B cell (primary cell): ENCODE data around the gene NPSR1. TPM values are rescaled to one million over a fixed set of nuclear protein-coding genes. Genes with fewer than 3 reads are reported as not detected.

ENCODE experiments used
- ATAC-seq: fragments of 200-7000 bp; cut with Tn5 transposase; one replicate; pipeline ENCODE4 v1.10.0; 2021; ENCODE audit warnings: low read depth, mild to moderate bottlenecking, moderate number of reproducible peaks, moderate library complexity
- CTCF ChIA-PET: fragments of 350-600 bp; sonication (Branson Sonifier 250); formaldehyde crosslinking; loops from one replicate; lab custom pipeline; 2021; ENCODE audit warnings: antibody characterized with exemption, inconsistent platforms; lab: Charles Lee
- POLR2A ChIA-PET: fragments of 350-600 bp; sonication (Branson Sonifier 250); formaldehyde crosslinking; loops from one replicate; lab custom pipeline; 2021; ENCODE audit warnings: antibody characterized with exemption; lab: Charles Lee
- DNase-seq: peaks from one replicate; pipeline ENCODE4 v3.0.0; 2013
- H2AFZ ChIP-seq: 2 replicates; pipeline ENCODE4 v1.6.1; 2012; ENCODE audit warnings: mild to moderate bottlenecking, low read depth, low read length; ENCODE audit not compliant: insufficient read depth, poor library complexity, severe bottlenecking
- H3K27ac ChIP-seq, 2 donors: 1 replicate in 1 of 2; 2 replicates in 1 of 2; pipeline ENCODE4 v1.5.1; 2012 to 2013; ENCODE audit warnings: low read length in 2 of 2, mild to moderate bottlenecking in 2 of 2, moderate library complexity in 1 of 2
- H3K27me3 ChIP-seq, 4 experiments: fragments of 200-600 bp in 1 of 4; sonication (generic) in 1 of 4; replicated peaks in 1 of 4; 1 replicate in 2 of 4; 2 replicates in 2 of 4; pipeline versions ENCODE4 v1.6.1 to v1.7.0; 2013 to 2016; ENCODE audit warnings: low read length in 3 of 4, mild to moderate bottlenecking in 2 of 4, mixed read lengths in 1 of 4, moderate library complexity in 1 of 4; ENCODE audit not compliant: insufficient read depth in 4 of 4, control insufficient read depth in 3 of 4; ENCODE audit errors: control extremely low read depth in 1 of 4
- H3K36me3 ChIP-seq, 2 experiments: replicated peaks in 1 of 2; 1 replicate in 1 of 2; 2 replicates in 1 of 2; pipeline versions ENCODE4 v1.6.1 to v1.7.1; 2013; ENCODE audit warnings: low read length in 1 of 2; ENCODE audit not compliant: insufficient read depth in 2 of 2, control insufficient read depth in 1 of 2; ENCODE audit errors: control extremely low read depth in 1 of 2, extremely low read depth in 1 of 2
- H3K4me1 ChIP-seq, 2 donors: fragments of 200-600 bp in 1 of 2; sonication (generic) in 1 of 2; 1 replicate in 1 of 2; 2 replicates in 1 of 2; pipeline versions ENCODE4 v1.5.1 to v1.6.1; 2013 to 2017; ENCODE audit warnings: low read length in 2 of 2; ENCODE audit not compliant: control insufficient read depth in 2 of 2, insufficient read depth in 2 of 2
- H3K4me2 ChIP-seq: replicated peaks from 2 replicates; pipeline ENCODE3; 2012; ENCODE audit warnings: mild to moderate bottlenecking, low read depth, low read length; ENCODE audit not compliant: poor library complexity, severe bottlenecking
- H3K4me3 ChIP-seq, 5 experiments: fragments of 200-600 bp in 1 of 5; sonication (generic) in 1 of 5; 1 replicate in 3 of 5; 2 replicates in 2 of 5; pipeline versions ENCODE4 v1.5.1 to v1.7.0; 2011 to 2016; ENCODE audit warnings: low read length in 4 of 5, mild to moderate bottlenecking in 4 of 5, low read depth in 2 of 5, control low read depth in 1 of 5, moderate library complexity in 1 of 5; ENCODE audit not compliant: insufficient read depth in 1 of 5; ENCODE audit errors: control extremely low read depth in 1 of 5, extremely low read depth in 1 of 5
- H3K79me2 ChIP-seq: fragments of 200-600 bp; sonication (generic); one replicate; pipeline ENCODE4 v1.6.0; 2016; ENCODE audit warnings: low read length; ENCODE audit not compliant: control insufficient read depth, insufficient read depth
- H3K9ac ChIP-seq: fragments of 200-600 bp; sonication (generic); 2 replicates; pipeline ENCODE4 v1.6.1; 2017; ENCODE audit warnings: mild to moderate bottlenecking, low read length, moderate library complexity
- H3K9me3 ChIP-seq, 3 donors: one replicate each; pipeline versions ENCODE4 v1.6.1 to v1.7.1; 2013; ENCODE audit warnings: low read length in 2 of 3; ENCODE audit not compliant: control insufficient read depth in 2 of 3, insufficient read depth in 1 of 3; ENCODE audit errors: control extremely low read depth in 1 of 3
- H4K20me1 ChIP-seq: 2 replicates; pipeline ENCODE4 v1.6.0; 2012; ENCODE audit warnings: mild to moderate bottlenecking, low read length; ENCODE audit not compliant: insufficient read depth, control insufficient read depth, poor library complexity, severe bottlenecking
- H3K27ac Mint-ChIP-seq: one replicate; pipeline ENCODE4 v1.8.0; 2021; ENCODE audit warnings: mixed read lengths
- H3K27me3 Mint-ChIP-seq: one replicate; pipeline ENCODE4 v1.8.0; 2021; ENCODE audit warnings: mixed read lengths
- H3K4me1 Mint-ChIP-seq: one replicate; pipeline ENCODE4 v1.8.0; 2021; ENCODE audit warnings: mixed read lengths
- H3K4me3 Mint-ChIP-seq: one replicate; pipeline ENCODE4 v1.8.0; 2021; ENCODE audit warnings: mixed read lengths
- H3K9me3 Mint-ChIP-seq: one replicate; pipeline ENCODE4 v1.8.0; 2022; ENCODE audit warnings: mixed read lengths; ENCODE audit not compliant: insufficient read depth
- CTCF ChIP-seq: fragments of 200-600 bp; IDR thresholded peaks from one replicate; pipeline ENCODE4 v1.8.0; 2022; ENCODE audit warnings: antibody characterized with exemption, mild to moderate bottlenecking
- EZH2 ChIP-seq: IDR thresholded peaks from 2 replicates; pipeline ENCODE4 v1.6.1; 2012; ENCODE audit warnings: borderline replicate concordance, low read depth, mild to moderate bottlenecking, moderate library complexity, low read length; ENCODE audit not compliant: insufficient read depth, poor library complexity, severe bottlenecking
- WGBS: methylation state at CpG from one replicate; pipeline ENCODE4 v1.1.5; 2013; ENCODE audit warnings: missing lambda C conversion rate; ENCODE audit not compliant: insufficient coverage; 5-methylcytosine and 5-hydroxymethylcytosine counted together
- intact Hi-C: fragments of 100-400 bp; cut with micrococcal nuclease; formaldehyde crosslinking; loops from one replicate; pipeline ENCODE4 v1.10.0; 2022
- polyA plus RNA-seq: library from polyadenylated mRNA; depleted of rRNA; stranded (reverse); fragments of >200 nt; gene quantifications from 2 replicates; pipeline ENCODE4 v1.2.3, GENCODE V29; 2012
- total RNA-seq, 2 donors: library from RNA; stranded (reverse); fragments of 120-200 nt in 1 of 2; gene quantifications; 1 replicate in 1 of 2; 2 replicates in 1 of 2; pipeline versions ENCODE4 v1.2.3 to v1.2.4, GENCODE V29; 2013 to 2022

The NPSR1 gene
- total and polyA plus RNA-seq, 2 donors (not counting 1 experiment from before 2014, with no cell fraction given) = not detected

DNA sequence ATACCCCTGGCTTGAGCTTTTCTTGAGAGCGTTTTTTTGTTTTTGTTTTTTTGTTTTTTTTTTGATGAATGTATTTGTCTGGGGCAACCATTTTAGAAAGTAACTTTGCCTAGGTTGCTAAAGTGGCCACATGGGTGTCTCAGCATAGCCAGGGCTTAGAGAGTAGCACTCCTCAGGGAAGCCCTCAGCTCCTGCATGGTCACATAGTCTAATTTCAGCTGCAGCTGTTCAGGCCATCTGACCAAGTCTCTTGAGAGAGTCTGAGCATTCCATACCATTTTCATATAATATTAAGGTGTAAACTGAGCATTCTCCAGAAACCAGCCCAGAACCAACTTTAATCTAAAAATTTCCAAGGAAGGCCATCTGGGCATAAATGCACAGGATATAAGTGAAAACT lies 186.4 kb downstream of the NPSR1 start:
- ChIA-PET POLR2A (no interaction called here), CTCF (no interaction called here)
- Histone ChIP-seq H3K27ac (no peak overlapping the region), H2AFZ (no peak overlapping the region), H3K4me2 (no peak overlapping the region), H3K27me3 (no peaks in the 10 kb centered on the region), H3K79me2 (no peaks in the 10 kb centered on the region), H4K20me1 (no peaks in the 10 kb centered on the region), H3K9me3 (peaks cover 0 to 5% (median 0%) of the 10 kb centered on the region in 3 donors), H3K36me3 (no peaks in the 10 kb centered on the region), H3K4me1 (no peaks in the 10 kb centered on the region), H3K4me3 (no peak overlapping the region), H3K9ac (no peak overlapping the region)
- peaks cover 3% of the 10 kb centered on the region for H3K27me3 Mint-ChIP-seq
- no peak for TF ChIP-seq CTCF
- no peak for TF ChIP-seq EZH2
- no peak overlapping the region for H3K4me3 Mint-ChIP-seq
- ATAC-seq (no peak), DNase-seq (no peak)
- intact Hi-C loops = no loop called here
- no CpG with 5 or more reads among the region's 1 CpG for WGBS
- H3K4me1 Mint-ChIP-seq = no peaks in the 10 kb centered on the region
- peaks cover 3% of the 10 kb centered on the region for H3K9me3 Mint-ChIP-seq
- H3K27ac Mint-ChIP-seq = no peak overlapping the region

DNA sequence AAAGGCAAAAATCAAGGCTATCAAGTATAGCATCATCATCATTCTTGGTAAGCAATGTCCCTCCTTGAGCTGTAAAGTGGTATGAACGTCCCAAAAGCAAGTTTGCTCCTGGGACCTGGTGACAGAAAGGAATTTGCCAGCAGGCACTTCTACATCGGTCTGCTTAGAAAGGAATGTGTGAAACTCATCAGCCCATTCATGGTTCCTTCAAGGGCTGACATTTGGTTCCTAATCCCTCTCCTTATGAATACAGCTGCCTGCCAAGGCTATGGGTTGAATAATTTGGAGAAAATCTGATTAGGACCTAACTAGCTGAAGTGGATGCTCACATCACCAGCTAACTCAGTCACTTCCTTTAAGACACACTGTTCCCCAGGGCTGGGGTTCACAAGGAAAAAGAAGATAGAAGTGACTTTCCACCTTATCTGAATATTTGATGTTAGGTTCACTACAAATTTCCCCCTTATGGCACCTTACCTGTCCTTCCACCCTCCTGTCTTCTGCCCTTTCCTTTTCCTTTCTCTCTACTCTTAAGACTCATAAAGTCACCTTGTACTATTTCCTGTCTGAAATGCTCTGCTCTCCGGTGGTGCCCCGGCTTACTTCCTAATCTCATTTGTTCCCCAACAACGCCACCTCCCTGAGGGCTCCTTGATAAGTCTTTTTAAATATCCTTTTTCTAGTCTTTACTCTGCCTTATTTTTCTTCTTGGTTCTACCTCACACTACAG lies 187.1 kb downstream of the NPSR1 start:
- intact Hi-C loops = no loop called here
- no peaks in the 10 kb centered on the region for H4K20me1 ChIP-seq

More for the DNA sequence above, 187.1 kb downstream of the NPSR1 start:
- no peak overlapping the region for H3K4me3 Mint-ChIP-seq
- no peaks in the 10 kb centered on the region for H3K36me3 ChIP-seq
- H3K4me3 ChIP-seq = no peak overlapping the region
- CTCF ChIA-PET = no interaction called here
- no peak overlapping the region for H3K9ac ChIP-seq
- WGBS = 46% methylated on average over 3 of the region's 5 CpGs
- no peaks in the 10 kb centered on the region for H3K4me1 Mint-ChIP-seq
- no peak for DNase-seq
- H3K4me1 ChIP-seq = no peaks in the 10 kb centered on the region
- H3K27ac Mint-ChIP-seq = no peak overlapping the region
- H3K4me2 ChIP-seq = no peak overlapping the region
- POLR2A ChIA-PET = no interaction called here
- no peak for ATAC-seq
- no peak overlapping the region for H3K27ac ChIP-seq
- H2AFZ ChIP-seq = no peak overlapping the region
- peaks cover 0 to 5% (median 0%) of the 10 kb centered on the region in 3 donors for H3K9me3 ChIP-seq
- H3K27me3 ChIP-seq = no peaks in the 10 kb centered on the region
- no peak for TF ChIP-seq EZH2
- peaks cover 3% of the 10 kb centered on the region for H3K27me3 Mint-ChIP-seq
- H3K9me3 Mint-ChIP-seq = peaks cover 3% of the 10 kb centered on the region
- no peaks in the 10 kb centered on the region for H3K79me2 ChIP-seq
